KMS-11 (cell line): Measurements from ENCODE around the gene MRPS22.

Source experiments
- H2AFZ ChIP-seq: fragments of 200-600 bp; sonication (generic); 2 replicates; pipeline ENCODE4 v1.6.1; 2016; ENCODE audit warnings: antibody characterized with exemption, mixed run types, low read depth
- H3K27ac ChIP-seq: fragments of 200-600 bp; sonication (generic); 2 replicates; pipeline ENCODE4 v1.6.1; 2016; ENCODE audit warnings: mild to moderate bottlenecking, mixed run types
- H3K27me3 ChIP-seq: fragments of 200-600 bp; sonication (generic); 2 replicates; pipeline ENCODE4 v1.6.1; 2017; ENCODE audit warnings: mild to moderate bottlenecking, low read depth, mixed run types, moderate library complexity; ENCODE audit not compliant: insufficient read depth
- H3K36me3 ChIP-seq: fragments of 200-600 bp; sonication (generic); 2 replicates; pipeline ENCODE4 v1.6.1; 2017; ENCODE audit warnings: mild to moderate bottlenecking, mixed run types; ENCODE audit not compliant: insufficient read depth
- H3K4me1 ChIP-seq: fragments of 200-600 bp; sonication (generic); 2 replicates; pipeline ENCODE4 v1.6.1; 2016; ENCODE audit warnings: mild to moderate bottlenecking, low read depth, mixed run types; ENCODE audit not compliant: poor library complexity, severe bottlenecking
- H3K4me2 ChIP-seq: fragments of 200-600 bp; sonication (generic); 2 replicates; pipeline ENCODE4 v1.7.0; 2016; ENCODE audit warnings: mild to moderate bottlenecking, mixed run types
- H3K4me3 ChIP-seq: fragments of 200-600 bp; sonication (generic); IDR thresholded peaks from 2 replicates; pipeline ENCODE4 v1.6.1; 2017; ENCODE audit warnings: low read depth, low read length, mixed read lengths; ENCODE audit not compliant: insufficient read depth
- H3K79me2 ChIP-seq: fragments of 200-600 bp; sonication (generic); 2 replicates; pipeline ENCODE4 v1.6.1; 2016; ENCODE audit warnings: low read depth, mixed run types; ENCODE audit not compliant: insufficient read depth
- H3K9ac ChIP-seq: fragments of 200-600 bp; sonication (generic); 2 replicates; pipeline ENCODE4 v1.6.1; 2016; ENCODE audit warnings: mild to moderate bottlenecking, mixed run types
- H4K20me1 ChIP-seq: fragments of 200-600 bp; sonication (generic); 2 replicates; pipeline ENCODE4 v1.6.1; 2016; ENCODE audit warnings: mild to moderate bottlenecking, mixed run types; ENCODE audit not compliant: insufficient read depth
- TF ChIP-seq, protein P1 (sequence below): fragments of 200-600 bp; sonication (generic); conservative IDR thresholded peaks from 2 replicates; pipeline ENCODE4 v1.6.1; 2017; ENCODE audit warnings: low read depth, mild to moderate bottlenecking, antibody characterized with exemption, low read length, moderate library complexity, mixed read lengths

The MRPS22 gene

GRCh38 chr3:139355891-139356290, 12.1 kb downstream of the MRPS22 start:
- Histone ChIP-seq H2AFZ (no peak overlapping the region), H3K4me2 (no peak overlapping the region), H3K36me3 (peaks cover 7% of the 10 kb centered on the region; the same call in 1 of the 2 replicates), H4K20me1 (no peaks in the 10 kb centered on the region), H3K4me3 (no peak overlapping the region), H3K27me3 (no peaks in the 10 kb centered on the region), H3K79me2 (no peaks in the 10 kb centered on the region), H3K9ac (no peak overlapping the region), H3K27ac (no peak overlapping the region), H3K4me1 (no peaks in the 10 kb centered on the region)
- TF ChIP-seq, protein P1, sequence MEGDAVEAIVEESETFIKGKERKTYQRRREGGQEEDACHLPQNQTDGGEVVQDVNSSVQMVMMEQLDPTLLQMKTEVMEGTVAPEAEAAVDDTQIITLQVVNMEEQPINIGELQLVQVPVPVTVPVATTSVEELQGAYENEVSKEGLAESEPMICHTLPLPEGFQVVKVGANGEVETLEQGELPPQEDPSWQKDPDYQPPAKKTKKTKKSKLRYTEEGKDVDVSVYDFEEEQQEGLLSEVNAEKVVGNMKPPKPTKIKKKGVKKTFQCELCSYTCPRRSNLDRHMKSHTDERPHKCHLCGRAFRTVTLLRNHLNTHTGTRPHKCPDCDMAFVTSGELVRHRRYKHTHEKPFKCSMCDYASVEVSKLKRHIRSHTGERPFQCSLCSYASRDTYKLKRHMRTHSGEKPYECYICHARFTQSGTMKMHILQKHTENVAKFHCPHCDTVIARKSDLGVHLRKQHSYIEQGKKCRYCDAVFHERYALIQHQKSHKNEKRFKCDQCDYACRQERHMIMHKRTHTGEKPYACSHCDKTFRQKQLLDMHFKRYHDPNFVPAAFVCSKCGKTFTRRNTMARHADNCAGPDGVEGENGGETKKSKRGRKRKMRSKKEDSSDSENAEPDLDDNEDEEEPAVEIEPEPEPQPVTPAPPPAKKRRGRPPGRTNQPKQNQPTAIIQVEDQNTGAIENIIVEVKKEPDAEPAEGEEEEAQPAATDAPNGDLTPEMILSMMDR: no peak

- no peak overlapping the region for H3K4me2 ChIP-seq
- H3K9ac ChIP-seq: no peak overlapping the region
- H2AFZ ChIP-seq: no peak overlapping the region
- TF ChIP-seq, protein P1: no peak
- H3K4me1 ChIP-seq: peaks cover 10% of the 10 kb centered on the region
- H3K79me2 ChIP-seq: no peaks in the 10 kb centered on the region
- no peak overlapping the region for H3K27ac ChIP-seq
- peaks cover 16% of the 10 kb centered on the region; the same call in 1 of the 2 replicates for H3K36me3 ChIP-seq
- H3K27me3 ChIP-seq: no peaks in the 10 kb centered on the region
- H4K20me1 ChIP-seq: no peaks in the 10 kb centered on the region
- no peak overlapping the region for H3K4me3 ChIP-seq
These were observed 14.1 kb downstream of the MRPS22 start for GRCh38 chr3:139357899-139358298.

- no peaks in the 10 kb centered on the region for H3K27me3 ChIP-seq
- H3K27ac ChIP-seq: no peak overlapping the region
- H3K4me3 ChIP-seq: no peak overlapping the region
- H3K4me1 ChIP-seq: peaks cover 10% of the 10 kb centered on the region
- no peak overlapping the region for H2AFZ ChIP-seq
- H3K36me3 ChIP-seq: peaks cover 16% of the 10 kb centered on the region; the same call in 1 of the 2 replicates
- no peak overlapping the region for H3K9ac ChIP-seq
- no peaks in the 10 kb centered on the region for H3K79me2 ChIP-seq
- H4K20me1 ChIP-seq: no peaks in the 10 kb centered on the region
- TF ChIP-seq, protein P1: no peak
- no peak overlapping the region for H3K4me2 ChIP-seq
These were observed 15.2 kb downstream of the MRPS22 start for GRCh38 chr3:139358841-139359562.

GRCh38 chr3:139361276-139361675, 17.5 kb downstream of the MRPS22 start:
- Histone ChIP-seq H3K27ac (no peak overlapping the region), H3K4me3 (no peak overlapping the region), H3K4me1 (peaks cover 10% of the 10 kb centered on the region), H3K27me3 (no peaks in the 10 kb centered on the region), H4K20me1 (no peaks in the 10 kb centered on the region), H3K36me3 (peaks cover 22% of the 10 kb centered on the region; the same call in 1 of the 2 replicates), H3K4me2 (no peak overlapping the region), H2AFZ (no peak overlapping the region), H3K79me2 (no peaks in the 10 kb centered on the region), H3K9ac (no peak overlapping the region)
- TF ChIP-seq, protein P1: no peak
